Osteoblast (primary cell): ENCODE results near the gene CNKSR3. TPM values are rescaled to one million over a fixed set of nuclear protein-coding genes. Genes with fewer than 3 reads are reported as not detected.

ENCODE experiments used
- DNase-seq: peaks from one replicate; pipeline ENCODE4 v3.0.0; 2011; ENCODE audit warnings: low spot score, mixed read lengths; ENCODE audit not compliant: insufficient read length; ENCODE audit errors: missing footprints
- H2AFZ ChIP-seq: 2 replicates; pipeline ENCODE4 v1.6.0; 2011; ENCODE audit warnings: mild to moderate bottlenecking, low read length
- H3K27ac ChIP-seq: 2 replicates; pipeline ENCODE4 v1.5.1; 2011; ENCODE audit warnings: mild to moderate bottlenecking, low read depth, low read length, moderate library complexity
- H3K27me3 ChIP-seq: 2 replicates; pipeline ENCODE4 v1.6.0; 2012; ENCODE audit warnings: mild to moderate bottlenecking, control low read depth, inconsistent platforms, low read length, moderate library complexity; ENCODE audit not compliant: insufficient read depth
- H3K36me3 ChIP-seq: 2 replicates; pipeline ENCODE4 v1.5.1; 2011; ENCODE audit warnings: mild to moderate bottlenecking, low read length, control low read depth, moderate library complexity; ENCODE audit not compliant: insufficient read depth
- H3K4me1 ChIP-seq: 2 replicates; pipeline ENCODE4 v1.5.1; 2011; ENCODE audit warnings: mild to moderate bottlenecking, low read length, control low read depth, moderate library complexity; ENCODE audit not compliant: insufficient read depth
- H3K4me2 ChIP-seq: 2 replicates; pipeline ENCODE4 v1.6.0; 2011; ENCODE audit warnings: mild to moderate bottlenecking, low read length; ENCODE audit not compliant: insufficient read depth
- H3K4me3 ChIP-seq: fragments of 200-600 bp; sonication (generic); 3 replicates; pipeline ENCODE4 v1.5.1; 2012; ENCODE audit warnings: mild to moderate bottlenecking, low read length, inconsistent platforms; ENCODE audit not compliant: insufficient read depth
- H3K79me2 ChIP-seq: 2 replicates; pipeline ENCODE4 v1.6.0; 2012; ENCODE audit warnings: mild to moderate bottlenecking, low read length, control low read depth, inconsistent platforms; ENCODE audit not compliant: insufficient read depth
- H3K9me3 ChIP-seq: 2 replicates; pipeline ENCODE4 v1.5.1; 2011; ENCODE audit warnings: low read depth, low read length, control low read depth
- H4K20me1 ChIP-seq: 2 replicates; pipeline ENCODE4 v1.6.0; 2012; ENCODE audit warnings: mild to moderate bottlenecking, low read length, control low read depth; ENCODE audit not compliant: insufficient read depth
- total RNA-seq: library from RNA; depleted of rRNA; stranded (reverse); fragments of >200 nt; gene quantifications from 2 replicates; pipeline ENCODE4 v1.2.3, GENCODE V29; 2012
- TF ChIP-seq, protein P1 (sequence below): IDR thresholded peaks from 2 replicates; pipeline ENCODE4 v1.5.1; 2011; ENCODE audit warnings: mild to moderate bottlenecking, low read depth, low read length, moderate library complexity; ENCODE audit errors: extremely low read depth

Gene CNKSR3
- total RNA-seq, 1 donor, result 5.4 TPM

DNA sequence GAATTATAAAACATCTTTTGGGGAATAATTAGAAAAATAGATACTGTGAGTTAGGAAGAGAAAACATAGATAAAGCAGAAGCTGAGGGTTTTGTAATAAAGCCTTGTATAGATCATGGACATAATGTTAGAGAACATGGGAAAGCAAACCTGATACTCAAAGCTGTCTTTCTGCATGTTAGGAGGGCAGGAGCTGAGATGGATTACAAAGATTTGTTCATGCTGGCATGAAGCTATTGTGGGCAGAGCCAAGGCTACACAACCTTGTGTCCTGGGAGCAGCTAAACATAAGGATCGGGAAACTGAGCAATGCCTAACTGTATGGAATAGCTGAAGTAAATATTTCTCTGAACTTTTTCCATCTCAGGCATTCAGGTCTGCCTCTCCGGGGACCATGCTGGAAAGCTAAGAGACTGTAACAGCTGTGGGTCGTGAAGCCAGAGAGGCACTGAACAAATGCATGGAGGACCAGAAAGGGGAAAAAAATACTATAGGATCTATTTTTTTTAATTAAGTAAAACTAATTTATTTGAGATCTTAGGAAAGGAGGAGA is 28.2 kb upstream of the CNKSR3 start:
- Histone ChIP-seq H3K79me2 (no peaks in the 10 kb centered on the region), H3K27me3 (no peaks in the 10 kb centered on the region), H3K4me1 (no peaks in the 10 kb centered on the region), H3K36me3 (no peaks in the 10 kb centered on the region), H4K20me1 (no peaks in the 10 kb centered on the region), H3K27ac (no peak overlapping the region), H3K4me3 (no peak overlapping the region), H2AFZ (no peak overlapping the region), H3K4me2 (no peak overlapping the region), H3K9me3 (no peaks in the 10 kb centered on the region)
- DNase-seq, result no peak
- TF ChIP-seq, protein P1, sequence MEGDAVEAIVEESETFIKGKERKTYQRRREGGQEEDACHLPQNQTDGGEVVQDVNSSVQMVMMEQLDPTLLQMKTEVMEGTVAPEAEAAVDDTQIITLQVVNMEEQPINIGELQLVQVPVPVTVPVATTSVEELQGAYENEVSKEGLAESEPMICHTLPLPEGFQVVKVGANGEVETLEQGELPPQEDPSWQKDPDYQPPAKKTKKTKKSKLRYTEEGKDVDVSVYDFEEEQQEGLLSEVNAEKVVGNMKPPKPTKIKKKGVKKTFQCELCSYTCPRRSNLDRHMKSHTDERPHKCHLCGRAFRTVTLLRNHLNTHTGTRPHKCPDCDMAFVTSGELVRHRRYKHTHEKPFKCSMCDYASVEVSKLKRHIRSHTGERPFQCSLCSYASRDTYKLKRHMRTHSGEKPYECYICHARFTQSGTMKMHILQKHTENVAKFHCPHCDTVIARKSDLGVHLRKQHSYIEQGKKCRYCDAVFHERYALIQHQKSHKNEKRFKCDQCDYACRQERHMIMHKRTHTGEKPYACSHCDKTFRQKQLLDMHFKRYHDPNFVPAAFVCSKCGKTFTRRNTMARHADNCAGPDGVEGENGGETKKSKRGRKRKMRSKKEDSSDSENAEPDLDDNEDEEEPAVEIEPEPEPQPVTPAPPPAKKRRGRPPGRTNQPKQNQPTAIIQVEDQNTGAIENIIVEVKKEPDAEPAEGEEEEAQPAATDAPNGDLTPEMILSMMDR, result no peak

DNA sequence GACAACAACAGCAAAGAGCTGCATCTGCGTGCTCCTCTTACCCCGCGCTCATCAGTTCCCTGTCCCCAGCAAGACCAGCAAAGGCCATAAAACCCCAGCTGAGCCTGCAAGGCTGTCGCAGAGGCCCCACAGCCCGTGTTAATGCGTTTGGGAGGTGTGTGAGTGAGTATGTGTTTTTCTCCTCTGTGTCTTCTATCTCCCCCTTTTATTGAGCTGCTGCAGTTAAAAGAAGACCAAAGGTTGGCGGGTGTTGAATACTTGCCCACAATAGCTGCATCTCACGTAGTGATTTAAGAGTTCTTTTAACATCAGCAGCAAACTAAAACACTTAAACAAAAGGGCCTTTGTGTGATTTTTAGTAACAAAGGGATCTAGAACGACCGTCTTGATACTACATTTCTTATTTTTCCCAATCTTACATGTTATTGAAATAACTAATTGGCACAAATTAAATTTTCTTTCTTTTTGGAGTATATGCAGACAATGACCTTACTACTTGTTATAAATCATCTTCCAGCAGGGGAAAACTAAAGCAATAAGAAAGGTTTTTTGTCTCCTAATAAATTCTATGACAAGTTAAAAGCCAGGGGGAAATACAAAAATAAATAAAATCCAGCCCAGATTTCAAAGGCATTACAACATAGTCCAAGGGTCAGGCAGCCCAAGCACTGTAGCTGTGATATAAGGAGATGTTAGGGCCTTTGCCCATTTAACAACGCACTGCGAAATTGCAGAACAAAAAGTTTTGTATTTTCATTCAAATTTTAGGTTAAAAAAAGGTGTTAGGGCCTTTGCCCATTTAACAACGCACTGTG is 27.2 kb upstream of the CNKSR3 start:
- Histone ChIP-seq H3K36me3 (no peaks in the 10 kb centered on the region), H3K79me2 (no peaks in the 10 kb centered on the region), H3K4me2 (no peak overlapping the region), H3K27me3 (no peaks in the 10 kb centered on the region), H4K20me1 (no peaks in the 10 kb centered on the region), H3K4me1 (no peaks in the 10 kb centered on the region), H3K4me3 (no peak overlapping the region), H3K27ac (no peak overlapping the region), H2AFZ (no peak overlapping the region), H3K9me3 (no peaks in the 10 kb centered on the region)
- no peak for DNase-seq
- TF ChIP-seq, protein P1, result no peak

DNA sequence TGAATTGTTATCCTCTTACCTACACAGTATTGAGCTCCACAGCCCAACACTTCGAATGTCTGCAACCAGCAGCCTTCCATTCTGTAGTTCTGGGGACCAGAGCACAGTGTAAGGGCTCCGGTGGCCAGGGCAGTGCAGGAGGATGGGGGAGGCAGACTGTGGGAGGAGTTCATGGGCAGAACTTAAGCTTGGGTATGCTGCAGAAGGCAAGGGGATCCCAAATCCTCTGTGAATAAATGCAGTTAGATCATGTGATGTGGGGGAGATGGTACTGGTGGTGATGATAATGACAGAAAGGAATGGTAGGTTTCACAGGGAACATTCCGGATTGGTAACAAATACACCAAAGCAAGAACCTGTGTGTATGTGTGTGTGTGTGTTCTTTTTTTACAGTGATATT is 26.5 kb upstream of the CNKSR3 start:
- Histone ChIP-seq H3K27me3 (no peaks in the 10 kb centered on the region), H3K27ac (no peak overlapping the region), H3K36me3 (no peaks in the 10 kb centered on the region), H3K79me2 (no peaks in the 10 kb centered on the region), H3K4me2 (no peak overlapping the region), H4K20me1 (no peaks in the 10 kb centered on the region), H2AFZ (no peak overlapping the region), H3K9me3 (no peaks in the 10 kb centered on the region), H3K4me1 (no peaks in the 10 kb centered on the region), H3K4me3 (no peak overlapping the region)
- no peak for DNase-seq
- TF ChIP-seq, protein P1, result no peak

DNA sequence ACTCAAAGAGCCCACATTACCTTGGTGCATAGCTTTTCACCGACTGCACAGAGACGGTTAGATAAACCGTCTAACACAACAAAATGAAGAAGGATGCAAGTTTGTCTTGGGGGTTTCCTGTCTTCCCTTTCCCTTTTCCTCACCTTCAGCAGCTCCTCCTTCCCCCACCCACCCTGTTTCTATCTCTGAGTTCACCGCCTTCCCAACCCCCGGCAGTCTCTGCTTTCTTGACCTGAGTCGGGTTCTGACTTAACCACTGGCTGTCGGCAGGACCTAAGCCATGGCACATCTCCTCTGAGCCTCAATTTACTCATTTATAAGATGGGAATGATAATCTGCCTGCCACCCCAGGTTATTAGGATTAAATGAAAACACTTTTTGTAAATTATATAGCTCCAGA is 25.8 kb upstream of the CNKSR3 start:
- no peak for DNase-seq
- Histone ChIP-seq H3K79me2 (no peaks in the 10 kb centered on the region), H3K36me3 (no peaks in the 10 kb centered on the region), H3K27ac (no peak overlapping the region), H2AFZ (no peak overlapping the region), H3K4me1 (no peaks in the 10 kb centered on the region), H4K20me1 (no peaks in the 10 kb centered on the region), H3K9me3 (no peaks in the 10 kb centered on the region), H3K4me3 (no peak overlapping the region), H3K4me2 (no peak overlapping the region), H3K27me3 (no peaks in the 10 kb centered on the region)
- TF ChIP-seq, protein P1, result no peak
